ENCODE measurements around the gene SHISAL1. TPM values are rescaled to one million over a fixed set of nuclear protein-coding genes. Genes with fewer than 3 reads are reported as not detected.

SHISAL1 gene
- total RNA-seq, 4 donors from 2014 or later = 6.6 to 20.4 (median 12.4) TPM

- Histone ChIP-seq H3K36me3 (no peaks in the 10 kb centered on the region), H3K4me3 (no peak overlapping the region), H3K9me3 (no peaks in the 10 kb centered on the region), H3K4me1 (peaks cover 0 to 17% (median 12%) of the 10 kb centered on the region in 4 donors), H3K27me3 (peaks cover 0 to 24% (median 0%) of the 10 kb centered on the region in 4 donors), H3K27ac (replicated peaks in 1 of 4) (no peak overlapping the region)
- intact Hi-C loops (cut with DNase I) = no loop called here
- TF ChIP-seq POLR2AphosphoS5 (IDR thresholded peaks at IDR 0.05) (peak; percentile 67 to 68), EP300 (IDR thresholded peaks at IDR 0.05) (no peak)
- DNase-seq (ENCODE audit: extremely low spot score) = no peak
- 17% methylated on average over 11 of the region's 11 CpGs for WGBS
Measured at GRCh38 chr22:44351685-44352377, 39.1 kb upstream of the SHISAL1 start.

DNA sequence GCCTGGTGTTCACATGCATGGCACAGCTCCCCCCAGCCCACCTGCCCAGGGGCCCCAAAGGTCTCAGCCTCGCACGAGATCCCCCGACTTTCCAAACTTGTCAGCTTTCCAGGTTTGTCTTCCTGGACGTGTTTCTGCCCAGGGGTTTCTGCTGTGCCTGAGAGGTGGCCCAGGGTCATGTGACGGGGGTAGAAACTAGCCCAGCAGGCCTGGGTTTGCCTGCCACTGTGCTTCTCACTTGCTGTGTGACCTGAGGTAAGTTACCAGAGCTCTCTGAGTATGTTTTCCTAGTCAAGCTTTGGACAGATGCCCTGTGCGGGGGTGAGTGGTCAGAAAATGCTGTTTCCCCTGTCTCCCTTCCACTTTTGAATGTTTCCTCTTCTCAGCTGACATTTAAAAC lies 38.3 kb upstream of the SHISAL1 start:
- H3K9me3 ChIP-seq = no peaks in the 10 kb centered on the region
- WGBS = 74% methylated on average over 3 of the region's 6 CpGs
- intact Hi-C loops (cut with DNase I) = no loop called here
- no peak for DNase-seq (ENCODE audit: extremely low spot score)
- H3K27ac ChIP-seq (replicated peaks in 1 of 4) = no peak overlapping the region
- no peaks in the 10 kb centered on the region for H3K36me3 ChIP-seq
- no peak for TF ChIP-seq EP300 (IDR thresholded peaks at IDR 0.05)
- no peak for TF ChIP-seq POLR2AphosphoS5 (IDR thresholded peaks at IDR 0.05)
- no peak for TF ChIP-seq POLR2A (IDR thresholded peaks at IDR 0.05; ENCODE audit: low read depth)
- TF ChIP-seq, protein P1, sequence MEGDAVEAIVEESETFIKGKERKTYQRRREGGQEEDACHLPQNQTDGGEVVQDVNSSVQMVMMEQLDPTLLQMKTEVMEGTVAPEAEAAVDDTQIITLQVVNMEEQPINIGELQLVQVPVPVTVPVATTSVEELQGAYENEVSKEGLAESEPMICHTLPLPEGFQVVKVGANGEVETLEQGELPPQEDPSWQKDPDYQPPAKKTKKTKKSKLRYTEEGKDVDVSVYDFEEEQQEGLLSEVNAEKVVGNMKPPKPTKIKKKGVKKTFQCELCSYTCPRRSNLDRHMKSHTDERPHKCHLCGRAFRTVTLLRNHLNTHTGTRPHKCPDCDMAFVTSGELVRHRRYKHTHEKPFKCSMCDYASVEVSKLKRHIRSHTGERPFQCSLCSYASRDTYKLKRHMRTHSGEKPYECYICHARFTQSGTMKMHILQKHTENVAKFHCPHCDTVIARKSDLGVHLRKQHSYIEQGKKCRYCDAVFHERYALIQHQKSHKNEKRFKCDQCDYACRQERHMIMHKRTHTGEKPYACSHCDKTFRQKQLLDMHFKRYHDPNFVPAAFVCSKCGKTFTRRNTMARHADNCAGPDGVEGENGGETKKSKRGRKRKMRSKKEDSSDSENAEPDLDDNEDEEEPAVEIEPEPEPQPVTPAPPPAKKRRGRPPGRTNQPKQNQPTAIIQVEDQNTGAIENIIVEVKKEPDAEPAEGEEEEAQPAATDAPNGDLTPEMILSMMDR (IDR thresholded peaks at IDR 0.05) = no peak
- H3K27me3 ChIP-seq = peaks cover 0 to 24% (median 0%) of the 10 kb centered on the region in 4 donors
- H3K4me3 ChIP-seq = no peak overlapping the region
- peaks cover 0 to 17% (median 12%) of the 10 kb centered on the region in 4 donors for H3K4me1 ChIP-seq

- 78% methylated on average over 5 of the region's 5 CpGs for WGBS
- no peak for DNase-seq (ENCODE audit: extremely low spot score)
- intact Hi-C loops (cut with DNase I) = no loop called here
Measured at GRCh38 chr22:44349594-44349993, 36.8 kb upstream of the SHISAL1 start.

GRCh38 chr22:44348971-44349560 lies 36.3 kb upstream of the SHISAL1 start:
- TF ChIP-seq, protein P1 (IDR thresholded peaks at IDR 0.05) = no peak
- TF ChIP-seq POLR2A (IDR thresholded peaks at IDR 0.05; ENCODE audit: low read depth) = no peak
- no peak for TF ChIP-seq POLR2AphosphoS5 (IDR thresholded peaks at IDR 0.05)
- no peak for TF ChIP-seq EP300 (IDR thresholded peaks at IDR 0.05)
- Histone ChIP-seq H3K4me1 (peaks cover 0 to 17% (median 12%) of the 10 kb centered on the region in 4 donors), H3K36me3 (no peaks in the 10 kb centered on the region), H3K9me3 (no peaks in the 10 kb centered on the region), H3K4me3 (no peak overlapping the region), H3K27me3 (peaks cover 0 to 24% (median 0%) of the 10 kb centered on the region in 4 donors), H3K27ac (replicated peaks in 1 of 4) (no peak overlapping the region)
- WGBS = 87% methylated on average over 5 of the region's 19 CpGs
- intact Hi-C loops (cut with DNase I) = no loop called here
- DNase-seq (ENCODE audit: extremely low spot score) = no peak

More at GRCh38 chr22:44349594-44349993, 36.8 kb upstream of the SHISAL1 start:
- Histone ChIP-seq H3K4me3 (no peak overlapping the region), H3K9me3 (no peaks in the 10 kb centered on the region), H3K4me1 (peaks cover 0 to 17% (median 12%) of the 10 kb centered on the region in 4 donors), H3K36me3 (no peaks in the 10 kb centered on the region), H3K27me3 (peaks cover 0 to 24% (median 0%) of the 10 kb centered on the region in 4 donors), H3K27ac (replicated peaks in 1 of 4) (no peak overlapping the region)
- TF ChIP-seq, protein P1 (IDR thresholded peaks at IDR 0.05) = no peak
- no peak for TF ChIP-seq EP300 (IDR thresholded peaks at IDR 0.05)
- no peak for TF ChIP-seq POLR2AphosphoS5 (IDR thresholded peaks at IDR 0.05)
- no peak for TF ChIP-seq POLR2A (IDR thresholded peaks at IDR 0.05; ENCODE audit: low read depth)

DNA sequence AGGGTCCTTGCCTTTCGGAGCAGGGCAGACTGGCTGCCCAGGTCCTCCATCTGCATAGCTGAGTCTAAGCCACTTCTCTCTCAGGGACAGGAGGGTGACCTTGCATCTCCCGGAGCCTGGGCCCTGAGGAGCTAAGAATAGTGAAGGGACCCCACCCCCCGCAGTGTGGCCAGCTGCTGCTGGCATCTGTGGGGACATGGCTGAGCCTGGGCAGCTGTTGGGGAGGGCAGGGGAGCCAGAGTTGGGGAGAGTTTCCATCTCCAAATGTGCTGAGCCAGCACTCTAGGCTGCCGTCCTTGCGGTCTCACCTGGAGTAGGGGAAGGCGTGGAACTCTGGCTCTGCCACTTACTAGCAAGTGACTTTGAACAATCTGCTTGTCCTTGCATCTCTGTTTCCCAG lies 34.8 kb upstream of the SHISAL1 start:
- H3K4me3 ChIP-seq = no peak overlapping the region
- H3K9me3 ChIP-seq = no peaks in the 10 kb centered on the region
- intact Hi-C loops (cut with DNase I) = no loop called here
- peaks cover 0 to 17% (median 0%) of the 10 kb centered on the region in 4 donors for H3K27me3 ChIP-seq
- no peak overlapping the region for H3K27ac ChIP-seq (replicated peaks in 1 of 4)
- H3K4me1 ChIP-seq = peaks cover 0 to 16% (median 12%) of the 10 kb centered on the region in 4 donors
- WGBS = 67% methylated on average over 1 of the region's 6 CpGs
- TF ChIP-seq POLR2AphosphoS5 (IDR thresholded peaks at IDR 0.05) = no peak
- TF ChIP-seq, protein P1 (IDR thresholded peaks at IDR 0.05) = no peak
- TF ChIP-seq EP300 (IDR thresholded peaks at IDR 0.05) = no peak
- TF ChIP-seq POLR2A (IDR thresholded peaks at IDR 0.05; ENCODE audit: low read depth) = no peak
- H3K36me3 ChIP-seq = no peaks in the 10 kb centered on the region
- no peak for DNase-seq (ENCODE audit: extremely low spot score)
